HepG2 (cell line): ENCODE data around the gene ATP6V1G2. TPM values are rescaled to one million over a fixed set of nuclear protein-coding genes. Genes with fewer than 3 reads are reported as not detected.
A peak's percentile ranks its signal among the peaks of the same experiment; 100 is the strongest.

Experiments
- BHLHE40 ChIP-seq: IDR thresholded peaks from 2 replicates; pipeline ENCODE4 v1.6.1; 2011; ENCODE audit warnings: low read length, improper control_type of control experiment
- ETV5 ChIP-seq: IDR thresholded peaks from 2 replicates; pipeline ENCODE4 v1.6.1; 2018; ENCODE audit warnings: missing biosample characterization, missing genetic modification reagents, inconsistent platforms, borderline replicate concordance
- HMGXB4 ChIP-seq, 2 experiments: sonication (generic) in 1 of 2; formaldehyde crosslinking in 1 of 2; IDR thresholded peaks; 2 replicates each; pipeline versions ENCODE4 v1.4.0 to v1.6.1; 2018 to 2020; ENCODE audit warnings: missing genetic modification reagents in 2 of 2, borderline replicate concordance in 1 of 2, low read depth in 1 of 2, mild to moderate bottlenecking in 1 of 2, missing biosample characterization in 1 of 2
- MEIS2 ChIP-seq: sonication (generic); formaldehyde crosslinking; IDR thresholded peaks from 2 replicates; pipeline ENCODE4 v1.9.0; 2021; ENCODE audit warnings: mild to moderate bottlenecking, missing genetic modification reagents
- NFE2 ChIP-seq: sonication (generic); formaldehyde crosslinking; IDR thresholded peaks from 2 replicates; pipeline ENCODE4 v1.4.0; 2020; ENCODE audit warnings: missing genetic modification reagents
- NFYC ChIP-seq: IDR thresholded peaks from 2 replicates; pipeline ENCODE4 v1.6.1; 2016; ENCODE audit warnings: missing genetic modification reagents, missing compliant biosample characterization
- RBFOX2 ChIP-seq: fragments of 200-400 bp; formaldehyde crosslinking; IDR thresholded peaks from 2 replicates; pipeline ENCODE4 v1.6.1; 2017; ENCODE audit warnings: low read depth, mild to moderate bottlenecking, low read length
- RXRA ChIP-seq: sonication (generic); formaldehyde crosslinking; IDR thresholded peaks from 2 replicates; pipeline ENCODE4 v1.5.1; 2020; ENCODE audit warnings: missing genetic modification reagents
- SALL2 ChIP-seq: sonication (generic); formaldehyde crosslinking; IDR thresholded peaks from 2 replicates; pipeline ENCODE4 v1.8.1; 2023; ENCODE audit warnings: mild to moderate bottlenecking, missing genetic modification reagents, inconsistent platforms
- SRSF1 ChIP-seq: fragments of 200-400 bp; formaldehyde crosslinking; optimal IDR thresholded peaks from 2 replicates; pipeline ENCODE3; 2017; ENCODE audit warnings: mild to moderate bottlenecking, low read depth, low read length, moderate library complexity
- U2AF1 ChIP-seq: fragments of 200-400 bp; formaldehyde crosslinking; optimal IDR thresholded peaks from 2 replicates; pipeline ENCODE3; 2017; ENCODE audit warnings: mild to moderate bottlenecking, low read depth, low read length
- XRCC5 ChIP-seq: fragments of 200-400 bp; formaldehyde crosslinking; optimal IDR thresholded peaks from 2 replicates; pipeline ENCODE3; 2017; ENCODE audit warnings: mild to moderate bottlenecking, low read length
- ZFP36L1 ChIP-seq: sonication (generic); formaldehyde crosslinking; IDR thresholded peaks from 2 replicates; pipeline ENCODE4 v1.8.0; 2022; ENCODE audit warnings: mild to moderate bottlenecking, missing genetic modification reagents, moderate library complexity
- ZGPAT ChIP-seq: IDR thresholded peaks from 2 replicates; pipeline ENCODE4 v1.6.1; 2016; ENCODE audit warnings: mild to moderate bottlenecking
- ZNF256 ChIP-seq: sonication (generic); formaldehyde crosslinking; conservative IDR thresholded peaks from 2 replicates; pipeline ENCODE4 v1.4.0; 2020; ENCODE audit warnings: missing genetic modification reagents
- ZNF383 ChIP-seq: sonication (generic); formaldehyde crosslinking; IDR thresholded peaks from 2 replicates; pipeline ENCODE4 v1.4.0; 2020; ENCODE audit warnings: missing genetic modification reagents, mild to moderate bottlenecking, borderline replicate concordance
- ZNF772 ChIP-seq: sonication (generic); formaldehyde crosslinking; IDR thresholded peaks from 2 replicates; pipeline ENCODE4 v1.5.0; 2020; ENCODE audit warnings: mild to moderate bottlenecking, missing genetic modification reagents
- ZNF781 ChIP-seq: sonication (generic); formaldehyde crosslinking; IDR thresholded peaks from 2 replicates; pipeline ENCODE4 v1.5.1; 2020; ENCODE audit warnings: borderline replicate concordance, mild to moderate bottlenecking, missing genetic modification reagents; ENCODE audit errors: not compliant biosample characterization
- ZNF891 ChIP-seq: sonication (generic); formaldehyde crosslinking; IDR thresholded peaks from 2 replicates; pipeline ENCODE4 v1.5.0; 2020; ENCODE audit warnings: mild to moderate bottlenecking, missing genetic modification reagents
- polyA plus RNA-seq, 8 experiments: library from polyadenylated mRNA; depleted of rRNA in 3 of 8; stranded (reverse) in 7 of 8; unstranded in 1 of 8; fragments of >200 nt; fragmentation: Illumina TruSeq in 4 of 8; extraction: Trizol in 4 of 8; gene quantifications; 2 replicates each; pipeline versions ENCODE4 v1.2.1 to v1.2.3, GENCODE V29; 2011 to 2016; ENCODE audit warnings: low read depth in 4 of 8, missing spikeins in 1 of 8, mixed read lengths in 1 of 8; ENCODE audit not compliant: insufficient read depth in 1 of 8
- total RNA-seq, 5 experiments: library from RNA; depleted of rRNA; stranded (reverse); fragments of >200 nt; fragmentation: Illumina TruSeq; extraction: Trizol; gene quantifications; 2 replicates each; pipeline ENCODE4 v1.2.3, GENCODE V29; 2016; ENCODE audit warnings: low read depth in 1 of 5
- TF ChIP-seq, protein P1 (sequence below): sonication (generic); formaldehyde crosslinking; IDR thresholded peaks from 2 replicates; pipeline ENCODE4 v1.5.0; 2020; ENCODE audit warnings: mild to moderate bottlenecking, missing genetic modification reagents, borderline replicate concordance
- TF ChIP-seq, protein P2 (sequence below): sonication (generic); formaldehyde crosslinking; IDR thresholded peaks from 2 replicates; pipeline ENCODE4 v1.5.0; 2020; ENCODE audit warnings: missing genetic modification reagents

Gene ATP6V1G2
- total and polyA plus RNA-seq, 2 of the 13 experiments (the other 11 are each of a cell fraction or from before 2014, with no cell fraction given) = 0.27 to 0.83 TPM

DNA sequence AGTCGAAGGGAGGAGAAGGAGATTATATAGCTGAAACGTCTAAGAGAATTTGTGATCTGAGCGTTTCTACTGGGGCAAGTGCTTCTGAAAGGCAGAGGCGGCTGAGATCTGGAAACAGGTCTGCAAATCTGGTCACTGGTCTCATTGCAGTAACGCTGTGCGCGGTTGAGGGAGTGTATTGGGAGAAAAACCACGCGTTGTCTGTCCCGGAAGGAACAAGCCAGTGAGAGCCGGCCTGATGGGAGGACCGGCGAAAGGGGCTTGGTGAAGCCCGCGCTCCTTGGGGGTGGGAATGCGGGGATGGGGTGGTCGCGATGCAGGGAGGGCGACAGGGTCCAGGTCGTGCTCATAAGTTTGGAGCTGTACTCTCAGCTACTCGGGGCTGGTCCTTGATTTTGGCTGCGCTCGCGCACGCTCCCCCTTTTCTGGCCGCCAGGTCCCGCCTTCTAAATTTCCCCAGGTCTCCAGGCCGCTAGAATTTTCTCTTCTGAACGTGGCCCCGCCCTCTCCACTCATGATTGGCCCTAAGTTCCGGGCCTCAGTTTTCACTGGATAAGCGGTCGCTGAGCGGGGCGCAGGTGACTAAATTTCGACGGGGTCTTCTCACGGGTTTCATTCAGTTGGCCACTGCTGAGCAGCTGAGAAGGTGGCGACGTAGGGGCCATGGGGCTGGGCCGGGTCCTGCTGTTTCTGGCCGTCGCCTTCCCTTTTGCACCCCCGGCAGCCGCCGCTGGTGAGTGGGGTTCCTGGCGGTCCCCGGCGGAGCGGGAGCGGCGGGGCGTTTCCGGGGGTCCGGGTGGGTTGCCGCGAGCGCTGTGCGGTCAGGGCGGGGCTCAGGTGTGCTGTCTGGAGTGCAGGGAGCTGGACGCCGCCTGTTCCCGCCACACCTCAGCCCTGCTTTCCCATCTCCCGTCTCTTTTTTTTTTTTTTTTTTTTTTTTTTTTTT lies 48.6 kb downstream of the ATP6V1G2 start, which contains the start of gene MICB (continued):
- TF ChIP-seq ZNF383 (CRISPR knock-in tag) (no peak), U2AF1 (no peak), NFE2 (CRISPR knock-in tag) (no peak), RXRA (CRISPR knock-in tag) (peak; percentile 1; the same call in 1 of the 2 replicates), ZNF256 (0 out of 2 replicates have a peak, but pooled peaks have one; percentile 37), ZNF781 (CRISPR knock-in tag) (peak; percentile 42), RBFOX2 (peak; percentile 58; the same call in 1 of the 2 replicates), XRCC5 (peak; percentile 34), SRSF1 (peak; percentile 39), SALL2 (CRISPR knock-in tag) (0 out of 2 replicates have a peak, but pooled peaks have one; percentile 54), ZNF772 (CRISPR knock-in tag) (0 out of 2 replicates have a peak, but pooled peaks have one; percentile 24), ETV5 (peak; percentile 6; the same call in 1 of the 2 replicates), ZGPAT (CRISPR knock-in tag) (peak; percentile 53; the same call in 1 of the 2 replicates), BHLHE40 (0 out of 2 replicates have a peak, but pooled peaks have one; percentile 16), ZFP36L1 (CRISPR knock-in tag) (peak; percentile 60; the same call in 1 of the 2 replicates), ZNF891 (CRISPR knock-in tag) (peak; percentile 72; the same call in 1 of the 2 replicates), HMGXB4 (CRISPR knock-in tag; IDR thresholded peaks at IDR 0.05; ENCODE audit: borderline replicate concordance in 1 of 2, low read depth in 1 of 2) (peak in 1 of 2 experiments; percentile 72; a peak in 2 of 4 replicates), NFYC (peak; percentile 82), MEIS2 (peak; percentile 45; the same call in 1 of the 2 replicates)
- TF ChIP-seq, protein P1, sequence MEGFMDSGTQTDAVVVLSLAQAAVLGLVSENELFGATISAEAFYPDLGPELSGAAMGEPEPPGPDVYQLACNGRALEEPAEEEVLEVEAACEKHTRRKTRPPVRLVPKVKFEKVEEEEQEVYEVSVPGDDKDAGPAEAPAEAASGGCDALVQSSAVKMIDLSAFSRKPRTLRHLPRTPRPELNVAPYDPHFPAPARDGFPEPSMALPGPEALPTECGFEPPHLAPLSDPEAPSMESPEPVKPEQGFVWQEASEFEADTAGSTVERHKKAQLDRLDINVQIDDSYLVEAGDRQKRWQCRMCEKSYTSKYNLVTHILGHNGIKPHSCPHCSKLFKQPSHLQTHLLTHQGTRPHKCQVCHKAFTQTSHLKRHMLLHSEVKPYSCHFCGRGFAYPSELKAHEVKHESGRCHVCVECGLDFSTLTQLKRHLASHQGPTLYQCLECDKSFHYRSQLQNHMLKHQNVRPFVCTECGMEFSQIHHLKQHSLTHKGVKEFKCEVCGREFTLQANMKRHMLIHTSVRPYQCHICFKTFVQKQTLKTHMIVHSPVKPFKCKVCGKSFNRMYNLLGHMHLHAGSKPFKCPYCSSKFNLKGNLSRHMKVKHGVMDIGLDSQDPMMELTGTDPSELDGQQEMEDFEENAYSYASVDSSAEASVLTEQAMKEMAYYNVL (CRISPR knock-in tag) = peak; percentile 52; the same call in 1 of the 2 replicates
- TF ChIP-seq, protein P2, sequence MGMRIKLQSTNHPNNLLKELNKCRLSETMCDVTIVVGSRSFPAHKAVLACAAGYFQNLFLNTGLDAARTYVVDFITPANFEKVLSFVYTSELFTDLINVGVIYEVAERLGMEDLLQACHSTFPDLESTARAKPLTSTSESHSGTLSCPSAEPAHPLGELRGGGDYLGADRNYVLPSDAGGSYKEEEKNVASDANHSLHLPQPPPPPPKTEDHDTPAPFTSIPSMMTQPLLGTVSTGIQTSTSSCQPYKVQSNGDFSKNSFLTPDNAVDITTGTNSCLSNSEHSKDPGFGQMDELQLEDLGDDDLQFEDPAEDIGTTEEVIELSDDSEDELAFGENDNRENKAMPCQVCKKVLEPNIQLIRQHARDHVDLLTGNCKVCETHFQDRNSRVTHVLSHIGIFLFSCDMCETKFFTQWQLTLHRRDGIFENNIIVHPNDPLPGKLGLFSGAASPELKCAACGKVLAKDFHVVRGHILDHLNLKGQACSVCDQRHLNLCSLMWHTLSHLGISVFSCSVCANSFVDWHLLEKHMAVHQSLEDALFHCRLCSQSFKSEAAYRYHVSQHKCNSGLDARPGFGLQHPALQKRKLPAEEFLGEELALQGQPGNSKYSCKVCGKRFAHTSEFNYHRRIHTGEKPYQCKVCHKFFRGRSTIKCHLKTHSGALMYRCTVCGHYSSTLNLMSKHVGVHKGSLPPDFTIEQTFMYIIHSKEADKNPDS = no peak
